Neural cell (in vitro differentiated cells): Measurements from ENCODE around the gene F13A1.

ENCODE experiments used
- CTCF ChIP-seq: fragments of 450-650 bp; IDR thresholded peaks from 2 replicates; pipeline ENCODE4 v1.5.1; 2014; ENCODE audit warnings: antibody characterized with exemption, mild to moderate bottlenecking, moderate library complexity; ENCODE audit not compliant: poor library complexity, severe bottlenecking
- TAF1 ChIP-seq: IDR thresholded peaks from 2 replicates; pipeline ENCODE4 v1.6.1; 2012; ENCODE audit warnings: low read depth

GRCh38 chr6:6282716-6283115 is 37.7 kb downstream of the F13A1 start:
- TF ChIP-seq CTCF (no peak), TAF1 (no peak)
